Astrocyte of the cerebellum (primary cell): ENCODE data around the gene SDHAF2.

Source experiments
- DNase-seq: peaks from one replicate; pipeline ENCODE4 v3.0.0-alpha.2; 2011; ENCODE audit warnings: low read depth
- H3K4me3 ChIP-seq: 2 replicates; pipeline ENCODE4 v1.5.1; 2011; ENCODE audit warnings: mild to moderate bottlenecking, low read depth, low read length, moderate library complexity
- in situ Hi-C: cut with HindIII; loops from 2 replicates; pipeline ENCODE4 v1.10.0; 2017; ENCODE audit warnings: low sequenced_read_pairs
- TF ChIP-seq, protein P1 (sequence below): IDR thresholded peaks from 2 replicates; pipeline ENCODE4 v1.5.1; 2012; ENCODE audit warnings: low read length, low read depth, moderate library complexity, mild to moderate bottlenecking; ENCODE audit errors: missing control alignments

SDHAF2 gene

DNA sequence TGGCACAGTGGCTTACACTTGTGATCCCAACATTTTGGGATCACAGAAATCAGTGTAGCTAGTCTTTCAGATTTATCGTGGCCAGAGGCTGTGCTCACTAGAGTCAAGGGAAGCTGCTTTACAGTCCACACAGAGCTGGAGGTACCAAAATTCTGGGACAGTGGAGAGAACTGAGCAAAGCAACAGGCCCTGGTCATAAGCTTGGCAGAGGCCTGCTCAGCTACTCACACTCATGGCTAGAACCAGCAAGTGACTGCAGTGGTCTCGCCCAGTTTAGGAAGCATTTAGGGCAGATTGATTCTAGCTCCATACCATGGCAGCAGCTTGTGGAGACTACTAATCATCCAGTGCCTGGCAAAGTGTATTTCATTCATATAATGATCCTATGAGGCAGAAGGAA, 28.8 kb upstream of the SDHAF2 start:
- in situ Hi-C loops, result no loop called here
- H3K4me3 ChIP-seq, result no peak overlapping the region
- DNase-seq, result no peak
- TF ChIP-seq, protein P1, sequence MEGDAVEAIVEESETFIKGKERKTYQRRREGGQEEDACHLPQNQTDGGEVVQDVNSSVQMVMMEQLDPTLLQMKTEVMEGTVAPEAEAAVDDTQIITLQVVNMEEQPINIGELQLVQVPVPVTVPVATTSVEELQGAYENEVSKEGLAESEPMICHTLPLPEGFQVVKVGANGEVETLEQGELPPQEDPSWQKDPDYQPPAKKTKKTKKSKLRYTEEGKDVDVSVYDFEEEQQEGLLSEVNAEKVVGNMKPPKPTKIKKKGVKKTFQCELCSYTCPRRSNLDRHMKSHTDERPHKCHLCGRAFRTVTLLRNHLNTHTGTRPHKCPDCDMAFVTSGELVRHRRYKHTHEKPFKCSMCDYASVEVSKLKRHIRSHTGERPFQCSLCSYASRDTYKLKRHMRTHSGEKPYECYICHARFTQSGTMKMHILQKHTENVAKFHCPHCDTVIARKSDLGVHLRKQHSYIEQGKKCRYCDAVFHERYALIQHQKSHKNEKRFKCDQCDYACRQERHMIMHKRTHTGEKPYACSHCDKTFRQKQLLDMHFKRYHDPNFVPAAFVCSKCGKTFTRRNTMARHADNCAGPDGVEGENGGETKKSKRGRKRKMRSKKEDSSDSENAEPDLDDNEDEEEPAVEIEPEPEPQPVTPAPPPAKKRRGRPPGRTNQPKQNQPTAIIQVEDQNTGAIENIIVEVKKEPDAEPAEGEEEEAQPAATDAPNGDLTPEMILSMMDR, result no peak

DNA sequence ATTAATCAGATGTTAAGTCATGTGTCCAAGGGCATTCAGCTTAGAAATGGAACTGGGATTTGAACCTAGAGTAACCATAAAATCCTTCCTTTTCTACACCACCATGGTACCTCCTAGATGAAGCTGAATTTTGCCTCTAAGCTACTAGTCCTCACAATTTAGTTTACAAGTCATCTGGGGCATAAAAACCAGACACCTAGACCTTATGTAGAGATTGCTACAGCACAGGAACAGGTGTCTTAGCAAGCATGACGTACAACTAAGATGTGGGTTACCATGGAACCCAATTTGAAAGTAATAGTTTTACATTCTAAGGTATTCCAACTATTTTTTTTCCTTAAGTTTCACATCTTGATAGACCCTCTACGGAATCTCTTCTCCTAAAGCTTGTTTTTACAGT, 28.4 kb upstream of the SDHAF2 start:
- no peak for DNase-seq
- H3K4me3 ChIP-seq, result no peak overlapping the region
- TF ChIP-seq, protein P1, result no peak
- in situ Hi-C loops, result no loop called here

DNA sequence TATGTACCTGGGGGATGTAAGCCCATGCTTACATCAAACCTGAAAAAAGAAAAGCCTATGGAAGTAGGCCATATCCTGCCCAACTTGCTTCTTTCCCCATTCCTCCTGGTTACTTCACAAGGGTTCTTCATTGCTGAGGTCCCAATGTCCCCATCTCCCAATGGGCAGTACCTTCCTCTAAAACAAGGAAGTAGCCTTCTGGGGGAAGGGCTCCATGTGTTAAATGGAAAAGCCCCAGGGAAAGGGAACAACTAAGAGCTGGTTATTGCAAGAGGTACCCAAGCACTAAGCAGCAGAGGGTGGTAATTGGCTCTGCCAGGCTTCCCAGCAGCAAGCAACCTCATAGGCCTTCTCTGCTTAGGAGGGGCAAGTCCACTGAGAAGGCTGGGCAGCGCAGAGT, 26.3 kb upstream of the SDHAF2 start:
- DNase-seq, result no peak
- in situ Hi-C loops, result no loop called here

DNA sequence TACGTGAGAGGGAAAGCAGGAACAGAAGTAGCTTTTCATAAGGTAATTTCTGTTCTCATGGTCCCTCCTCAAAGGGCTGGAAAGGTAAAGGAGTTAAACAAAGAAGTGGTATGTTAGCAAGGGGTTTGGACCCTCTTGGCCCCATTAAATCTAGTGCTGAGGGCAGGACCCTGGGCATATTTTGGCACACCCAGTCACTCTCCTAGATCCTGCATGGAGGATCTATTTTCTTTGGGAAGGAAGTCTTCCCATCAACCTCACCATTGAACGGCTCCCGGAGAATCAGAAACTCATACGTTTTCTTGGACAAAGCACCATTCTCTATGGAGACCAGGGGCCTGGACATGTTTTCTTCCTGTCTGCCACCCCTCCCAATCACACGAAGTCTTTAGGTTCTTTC, 25.8 kb upstream of the SDHAF2 start:
- in situ Hi-C loops, result no loop called here
- H3K4me3 ChIP-seq, result no peak overlapping the region
- no peak for DNase-seq
- TF ChIP-seq, protein P1, result no peak

More for the DNA sequence above, 26.3 kb upstream of the SDHAF2 start:
- H3K4me3 ChIP-seq, result no peak overlapping the region
- TF ChIP-seq, protein P1, result no peak

DNA sequence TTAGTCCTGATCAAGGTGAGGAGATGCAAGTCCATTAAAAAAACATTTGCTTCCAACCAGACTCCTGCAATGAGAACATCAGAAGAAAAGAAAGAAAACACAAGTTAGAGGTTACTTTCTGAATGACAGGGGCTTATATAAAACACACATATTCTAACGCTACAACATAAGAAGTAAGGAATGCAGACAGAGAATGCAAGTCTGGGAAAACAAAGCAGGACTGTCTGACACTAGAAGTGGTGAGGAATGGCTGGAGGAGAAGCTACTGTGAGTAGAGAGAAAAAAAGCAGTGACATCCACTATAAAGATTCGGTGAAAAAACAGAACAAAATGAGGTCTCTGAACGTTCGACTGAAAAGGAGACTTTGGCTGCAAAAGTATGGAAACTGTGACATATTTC, 25.3 kb upstream of the SDHAF2 start:
- in situ Hi-C loops, result no loop called here
- TF ChIP-seq, protein P1, result no peak
- no peak for DNase-seq
- no peak overlapping the region for H3K4me3 ChIP-seq

DNA sequence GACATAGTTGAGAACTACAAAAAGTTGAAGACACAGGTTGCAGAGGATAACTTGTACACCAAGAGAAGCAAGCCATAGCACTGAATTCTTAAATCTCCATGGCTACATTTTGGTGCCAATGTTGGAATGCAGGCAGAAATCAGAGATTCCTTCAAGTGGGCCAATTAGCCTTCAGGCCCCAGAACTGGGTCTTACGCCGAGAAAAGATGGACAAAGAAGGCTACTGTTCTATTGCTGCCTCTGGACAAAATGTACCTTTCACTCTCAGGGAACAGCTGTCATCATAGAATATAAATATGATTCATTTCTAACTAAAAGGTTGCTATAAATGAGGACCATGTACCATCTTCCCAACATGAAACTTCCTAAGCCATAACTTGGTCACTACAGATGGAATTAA, 23.9 kb upstream of the SDHAF2 start:
- TF ChIP-seq, protein P1, result no peak
- in situ Hi-C loops, result no loop called here
- no peak overlapping the region for H3K4me3 ChIP-seq
- no peak for DNase-seq
